Measurements from ENCODE around the gene CCDC38. TPM values are rescaled to one million over a fixed set of nuclear protein-coding genes. Genes with fewer than 3 reads are reported as not detected.
"Not testable (repeated sequence)": the region's sequence is repeated elsewhere in the genome, so short reads cannot be mapped to it uniquely, and the experiment has no call there.

CCDC38 gene
- total RNA-seq, 1 experiment from 2014 or later, result 0.16 TPM

DNA sequence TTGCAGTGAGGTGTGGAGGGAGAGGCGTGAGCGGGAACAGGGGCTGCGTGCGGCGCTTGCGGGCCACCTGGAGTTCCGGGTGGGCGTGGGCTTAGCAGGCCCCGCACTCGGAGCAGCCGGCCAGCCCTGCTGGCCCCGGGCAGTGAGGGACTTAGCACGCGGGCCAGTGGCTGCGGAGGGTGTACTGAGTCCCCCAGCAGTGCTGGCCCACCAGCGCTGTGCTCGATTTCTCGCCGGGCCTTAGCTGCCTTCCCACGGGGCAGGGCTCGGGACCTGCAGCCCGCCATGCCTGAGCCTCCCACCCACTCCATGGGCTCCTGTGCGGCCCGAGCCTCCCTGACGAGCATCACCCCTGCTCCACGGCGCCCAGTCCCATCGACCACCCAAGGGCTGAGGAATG lies 26.7 kb upstream of the CCDC38 start:
- not testable (repeated sequence) for H3K9me3 ChIP-seq, DNase-seq, H3K27me3 ChIP-seq, H3K36me3 ChIP-seq, H3K4me3 ChIP-seq

GRCh38 chr12:95967301-95967700 lies 24.9 kb upstream of the CCDC38 start:
- Histone ChIP-seq H3K9me3 (no peaks in the 10 kb centered on the region), H3K4me3 (no peak overlapping the region), H3K36me3 (no peaks in the 10 kb centered on the region), H3K27me3 (no peaks in the 10 kb centered on the region)
- no peak for DNase-seq

DNA sequence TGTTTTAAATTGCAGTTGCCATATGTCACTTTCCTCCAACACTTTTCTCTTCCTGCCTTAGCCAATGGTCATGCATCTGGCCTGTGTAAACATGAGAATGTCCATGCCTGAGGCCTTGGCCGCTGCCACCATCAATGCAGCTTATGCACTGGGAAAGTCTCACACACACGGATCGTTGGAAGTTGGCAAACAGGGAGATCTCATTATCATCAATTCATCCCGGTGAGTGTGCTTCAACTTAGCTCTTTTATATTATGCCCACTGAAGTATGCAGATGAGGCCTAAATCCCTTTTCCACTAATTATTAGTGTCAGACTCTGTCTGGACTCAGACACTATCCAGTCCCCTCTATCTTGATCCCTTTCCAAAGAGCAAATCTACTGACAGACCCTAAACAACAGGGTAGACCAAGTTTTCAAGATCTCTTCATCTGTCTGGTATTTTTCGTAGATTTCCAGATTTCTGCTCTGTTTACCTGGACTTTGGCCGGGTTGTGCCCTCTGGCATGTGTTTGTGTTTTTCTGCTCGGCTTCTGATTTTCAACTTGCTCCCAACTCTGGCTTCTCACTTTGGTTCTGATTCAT lies 24.0 kb upstream of the CCDC38 start:
- no peak for DNase-seq
- no peaks in the 10 kb centered on the region for H3K27me3 ChIP-seq
- H3K36me3 ChIP-seq, result no peaks in the 10 kb centered on the region
- no peaks in the 10 kb centered on the region for H3K9me3 ChIP-seq
- H3K4me3 ChIP-seq, result no peak overlapping the region

GRCh38 chr12:95963096-95963495 lies 20.7 kb upstream of the CCDC38 start:
- no peak for DNase-seq
- Histone ChIP-seq H3K9me3 (no peaks in the 10 kb centered on the region), H3K36me3 (no peaks in the 10 kb centered on the region), H3K27me3 (no peaks in the 10 kb centered on the region), H3K4me3 (no peak overlapping the region)

- no peak for DNase-seq
- no peaks in the 10 kb centered on the region for H3K9me3 ChIP-seq
- no peaks in the 10 kb centered on the region for H3K27me3 ChIP-seq
Observed at GRCh38 chr12:95962222-95962621, 19.8 kb upstream of the CCDC38 start.

DNA sequence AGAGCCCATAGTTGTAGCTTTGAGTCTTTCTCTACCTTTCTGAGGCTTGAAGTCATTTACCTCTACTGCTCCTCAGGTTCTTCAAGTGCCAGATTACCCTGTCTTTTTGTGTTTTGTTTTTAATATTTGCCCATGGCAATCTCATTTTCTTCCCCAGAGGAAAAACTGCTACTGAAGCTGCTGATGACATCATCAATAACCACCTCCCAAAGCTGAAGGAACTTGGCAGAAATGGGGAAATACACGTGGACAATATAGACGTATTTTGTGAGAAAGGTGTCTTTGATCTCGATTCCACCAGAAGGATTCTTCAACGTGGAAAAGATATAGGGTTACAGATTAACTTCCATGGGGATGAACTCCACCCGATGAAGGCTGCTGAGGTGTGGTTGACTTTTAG lies 17.8 kb upstream of the CCDC38 start:
- no peak overlapping the region for H3K4me3 ChIP-seq
- H3K9me3 ChIP-seq, result no peaks in the 10 kb centered on the region

More at GRCh38 chr12:95962222-95962621, 19.8 kb upstream of the CCDC38 start:
- Histone ChIP-seq H3K4me3 (no peak overlapping the region), H3K36me3 (no peaks in the 10 kb centered on the region)

GRCh38 chr12:95959107-95959506 lies 16.7 kb upstream of the CCDC38 start:
- peak; percentile 10 for DNase-seq
- Histone ChIP-seq H3K36me3 (no peaks in the 10 kb centered on the region), H3K4me3 (no peak overlapping the region), H3K27me3 (no peaks in the 10 kb centered on the region), H3K9me3 (no peaks in the 10 kb centered on the region)

More for the DNA sequence above, 17.8 kb upstream of the CCDC38 start:
- DNase-seq, result no peak
- Histone ChIP-seq H3K36me3 (no peaks in the 10 kb centered on the region), H3K27me3 (no peaks in the 10 kb centered on the region)

- H3K27me3 ChIP-seq, result peaks cover 11% of the 10 kb centered on the region
- no peak for DNase-seq
- H3K9me3 ChIP-seq, result no peaks in the 10 kb centered on the region
- no peaks in the 10 kb centered on the region for H3K36me3 ChIP-seq
- H3K4me3 ChIP-seq, result no peak overlapping the region
Observed at GRCh38 chr12:95956557-95957145, 14.2 kb upstream of the CCDC38 start.

- no peak overlapping the region for H3K4me3 ChIP-seq
Observed at GRCh38 chr12:95955549-95956159, 13.2 kb upstream of the CCDC38 start.

DNA sequence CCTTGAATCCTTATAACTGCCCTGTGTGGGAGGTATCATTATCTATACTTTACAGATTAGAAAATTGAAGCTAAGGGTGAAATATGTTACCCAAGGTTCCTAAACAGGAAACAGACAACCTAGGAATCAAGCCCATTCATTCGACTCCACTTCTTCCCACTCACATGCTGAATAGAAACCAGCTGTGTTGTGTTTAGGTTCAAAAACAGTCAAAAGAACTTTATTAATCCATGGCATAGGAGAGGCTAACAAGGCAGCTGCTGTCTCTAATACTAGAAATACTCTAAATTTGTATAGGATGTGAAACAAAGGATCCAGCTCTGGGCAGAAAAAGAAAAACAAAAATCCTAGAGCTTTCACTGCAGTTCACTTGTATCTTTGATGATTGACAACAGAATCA lies 10.6 kb upstream of the CCDC38 start:
- Histone ChIP-seq H3K36me3 (no peaks in the 10 kb centered on the region), H3K4me3 (no peak overlapping the region), H3K27me3 (peaks cover 35% of the 10 kb centered on the region), H3K9me3 (no peaks in the 10 kb centered on the region)
- no peak for DNase-seq

More at GRCh38 chr12:95955549-95956159, 13.2 kb upstream of the CCDC38 start:
- Histone ChIP-seq H3K9me3 (no peaks in the 10 kb centered on the region), H3K36me3 (no peaks in the 10 kb centered on the region), H3K27me3 (peaks cover 21% of the 10 kb centered on the region)
- DNase-seq, result no peak

DNA sequence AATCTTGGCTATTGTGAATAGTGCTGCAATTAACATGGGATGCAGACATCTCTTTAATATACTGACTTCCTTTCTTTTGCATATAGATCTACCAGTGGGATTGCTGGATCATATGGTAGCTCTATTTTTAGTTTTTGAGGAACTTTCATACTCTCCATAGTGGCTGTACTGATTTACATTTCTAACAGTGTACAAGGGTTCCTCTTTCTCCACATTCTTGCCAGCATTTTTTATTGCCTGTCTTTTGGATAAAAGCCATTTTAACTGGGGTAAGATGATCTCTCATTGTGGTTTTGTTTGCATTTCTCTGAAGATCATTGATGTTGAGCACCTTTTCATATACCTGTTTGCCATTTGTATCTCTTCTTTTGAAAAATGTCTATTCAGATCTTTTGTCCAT lies 9.1 kb upstream of the CCDC38 start:
- Histone ChIP-seq H3K36me3 (no peaks in the 10 kb centered on the region), H3K9me3 (no peaks in the 10 kb centered on the region), H3K4me3 (no peak overlapping the region), H3K27me3 (peaks cover 35% of the 10 kb centered on the region)
- no peak for DNase-seq

DNA sequence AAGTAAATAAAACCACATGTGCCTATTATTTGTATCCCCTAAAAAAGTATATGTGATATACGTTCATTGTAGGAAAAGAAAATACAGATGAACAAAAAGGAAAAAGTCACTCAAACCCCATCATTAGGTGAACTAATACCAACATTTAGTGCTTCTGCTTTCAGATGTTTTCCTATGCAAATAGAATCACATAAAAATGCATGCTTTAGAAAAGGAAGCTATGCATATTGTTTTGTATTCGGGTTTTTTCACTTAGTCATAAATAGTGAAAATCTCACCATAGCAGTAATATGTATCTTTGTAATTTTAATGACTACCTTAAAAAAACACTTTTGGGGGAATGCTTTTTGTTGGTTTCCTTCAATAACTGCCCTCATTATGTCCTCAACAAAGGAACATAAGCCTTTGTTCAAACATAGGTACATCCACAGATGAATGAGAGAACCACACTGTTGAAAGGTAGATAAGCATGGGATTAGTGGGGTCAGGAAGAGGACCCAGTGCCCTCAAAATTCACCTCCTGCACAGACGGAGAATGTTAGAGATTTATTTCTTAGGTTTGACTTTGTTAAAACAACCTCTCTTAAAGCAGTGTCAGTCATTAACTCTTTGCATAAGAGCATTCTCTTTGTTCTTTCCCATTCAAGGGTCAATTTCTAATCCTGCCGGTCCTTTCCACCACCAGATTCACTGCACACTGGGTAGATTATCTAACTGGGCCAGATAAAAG lies 7.2 kb upstream of the CCDC38 start:
- DNase-seq, result no peak
- no peaks in the 10 kb centered on the region for H3K9me3 ChIP-seq

DNA sequence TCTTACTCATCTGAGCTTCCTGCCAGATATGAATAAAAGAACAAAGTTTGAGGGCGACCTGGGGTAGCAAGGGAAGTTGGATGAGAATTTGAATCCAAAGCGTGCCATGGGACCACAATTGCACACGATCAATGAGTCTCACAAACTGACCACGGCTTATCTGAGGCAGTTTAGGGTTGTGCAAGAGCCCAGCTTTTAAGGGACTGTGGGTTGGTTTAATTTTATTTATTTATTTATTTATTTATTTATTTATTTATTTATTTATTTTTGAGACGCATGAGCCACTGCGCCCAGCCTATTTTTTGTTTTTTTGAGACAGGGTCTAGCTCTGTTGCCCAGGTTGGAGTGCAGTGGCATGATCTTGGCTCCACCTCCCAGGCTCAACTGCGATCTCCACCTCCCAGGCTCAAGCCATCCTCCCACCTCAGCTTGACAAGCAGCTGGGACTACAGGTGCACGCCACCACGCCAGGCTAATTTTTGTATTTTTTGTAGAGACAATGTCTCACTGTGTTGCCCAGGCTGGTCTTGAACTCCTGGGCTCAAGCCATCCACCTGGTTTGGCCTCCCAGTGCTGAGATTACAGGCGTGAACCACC lies 1.8 kb upstream of the CCDC38 start:
- H3K27me3 ChIP-seq, result peaks cover 20% of the 10 kb centered on the region; the same call in 1 of the 2 replicates
- no peak overlapping the region; the same call in 1 of the 2 replicates for H3K4me3 ChIP-seq
- H3K36me3 ChIP-seq, result no peaks in the 10 kb centered on the region
- DNase-seq, result no peak
- no peaks in the 10 kb centered on the region for H3K9me3 ChIP-seq

More for the DNA sequence above, 7.2 kb upstream of the CCDC38 start:
- H3K4me3 ChIP-seq, result no peak overlapping the region
- H3K27me3 ChIP-seq, result peaks cover 45% of the 10 kb centered on the region
- no peaks in the 10 kb centered on the region for H3K36me3 ChIP-seq

DNA sequence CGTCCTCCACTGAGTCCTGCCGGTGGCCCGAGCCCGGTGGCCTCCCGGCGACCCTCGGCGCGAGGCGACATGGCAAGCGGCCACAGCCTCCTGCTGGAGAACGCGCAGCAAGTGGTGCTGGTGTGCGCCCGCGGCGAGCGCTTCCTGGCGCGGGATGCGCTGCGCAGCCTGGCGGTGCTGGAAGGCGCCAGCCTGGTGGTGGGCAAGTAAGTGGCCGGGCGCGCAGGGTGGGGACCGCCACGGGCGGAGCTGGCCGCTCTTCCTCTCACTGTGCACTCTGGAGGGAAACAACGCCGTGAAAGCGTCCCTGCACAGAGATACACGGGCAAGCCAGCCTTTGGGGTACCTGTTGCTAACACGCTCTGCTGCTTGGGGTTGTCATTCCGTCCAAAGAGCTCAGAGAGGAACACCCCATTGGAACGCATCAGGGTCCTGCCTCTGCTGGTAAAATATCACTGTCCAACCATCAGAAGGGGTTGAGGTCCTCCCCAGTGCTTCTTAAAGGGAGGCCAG lies 972 bp upstream of the CCDC38 start, which contains the start of gene AMDHD1:
Gene AMDHD1 (plus strand): TSS at position 2 of the 513 bp plus-strand sequence. CDS start 68 bp downstream, at position 70.
- Histone ChIP-seq H3K9me3 (no peaks in the 10 kb centered on the region), H3K27me3 (peaks cover 19% of the 10 kb centered on the region; the same call in 1 of the 2 replicates), H3K4me3 (peak within 1 kb of the TSS; percentile 68), H3K36me3 (no peaks in the 10 kb centered on the region)
- DNase-seq, result peak; percentile 67

DNA sequence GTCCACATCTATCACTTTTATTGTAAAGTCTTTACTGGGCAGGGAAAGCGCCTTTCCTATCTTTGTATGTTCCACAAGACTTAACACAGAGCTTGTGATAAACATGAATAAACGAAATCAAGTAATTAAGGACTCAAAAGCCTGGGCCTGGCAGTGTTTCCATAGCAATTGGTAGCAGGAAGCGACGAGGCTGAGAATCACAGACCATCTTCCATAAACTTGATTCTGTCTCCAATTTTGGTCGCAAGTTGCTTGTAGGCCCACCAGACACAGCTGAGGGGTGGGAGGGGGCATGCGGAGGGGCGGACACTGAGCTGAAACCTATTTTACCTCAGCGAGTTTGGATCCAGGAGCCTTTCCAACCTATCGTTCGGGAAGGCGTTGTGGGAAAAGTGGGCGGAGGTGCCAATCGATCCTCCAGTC lies 302 bp downstream of the CCDC38 start:
- Histone ChIP-seq H3K9me3 (no peaks in the 10 kb centered on the region), H3K27me3 (peaks cover 19% of the 10 kb centered on the region; the same call in 1 of the 2 replicates)
- DNase-seq, result no peak

DNA sequence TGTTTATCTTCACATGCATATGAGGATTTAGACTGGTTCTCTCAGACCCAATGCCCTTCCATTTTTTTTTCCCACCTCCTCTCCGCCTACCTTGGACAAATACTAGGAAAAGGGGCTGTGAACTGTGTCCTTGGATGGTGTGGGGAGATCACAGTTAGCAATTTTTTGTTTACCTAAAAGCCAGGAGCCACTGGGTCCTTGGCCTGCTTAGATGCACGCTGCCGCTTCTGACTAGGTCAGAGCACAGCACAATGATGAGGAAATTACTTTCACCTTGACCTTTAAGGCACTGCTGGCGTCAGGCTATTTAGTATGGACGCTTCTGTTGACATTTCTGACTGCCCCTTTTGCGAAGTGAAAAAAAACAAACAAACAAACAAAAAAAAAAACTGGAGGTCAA lies 1.9 kb downstream of the CCDC38 start:
- Histone ChIP-seq H3K4me3 (no peak overlapping the region), H3K36me3 (no peaks in the 10 kb centered on the region), H3K27me3 (peaks cover 14% of the 10 kb centered on the region; the same call in 1 of the 2 replicates), H3K9me3 (no peaks in the 10 kb centered on the region)
- DNase-seq, result no peak

More for the DNA sequence above, 302 bp downstream of the CCDC38 start:
- H3K36me3 ChIP-seq, result no peaks in the 10 kb centered on the region
- peak overlapping the region; percentile 68 for H3K4me3 ChIP-seq
